ENCODE measurements around the gene POLG.

The POLG gene

GRCh38 chr15:89309993-89310392 lies 24.6 kb downstream of the POLG start:
- Histone ChIP-seq H3K9ac (ENCODE audit: low read length in 5 of 5) (no peak overlapping the region), H3K36me3 (ENCODE audit: control insufficient read depth in 5 of 5, insufficient read depth in 5 of 5, low read length in 5 of 5) (peaks cover under 1 to 6% (median 3%) of the 10 kb centered on the region in 5 donors), H3K4me1 (ENCODE audit: control insufficient read depth in 5 of 5, insufficient read depth in 5 of 5, low read length in 5 of 5) (no peaks in the 10 kb centered on the region), H3K4me3 (ENCODE audit: low read depth in 1 of 5, low read length in 5 of 5) (no peak overlapping the region), H3K27ac (ENCODE audit: low read depth, low read length) (no peak overlapping the region), H3K9me3 (ENCODE audit: control insufficient read depth in 5 of 5, low read length in 5 of 5) (no peaks in the 10 kb centered on the region), H3K27me3 (ENCODE audit: control insufficient read depth in 5 of 5, insufficient read depth in 4 of 5, low read length in 5 of 5) (no peaks in the 10 kb centered on the region)

- Histone ChIP-seq H3K27ac (ENCODE audit: low read depth, low read length) (no peak overlapping the region), H3K36me3 (ENCODE audit: control insufficient read depth in 5 of 5, insufficient read depth in 5 of 5, low read length in 5 of 5) (peaks cover 0 to 6% (median 3%) of the 10 kb centered on the region in 5 donors), H3K4me3 (ENCODE audit: low read depth in 1 of 5, low read length in 5 of 5) (no peak overlapping the region), H3K4me1 (ENCODE audit: control insufficient read depth in 5 of 5, insufficient read depth in 5 of 5, low read length in 5 of 5) (no peaks in the 10 kb centered on the region), H3K27me3 (ENCODE audit: control insufficient read depth in 5 of 5, insufficient read depth in 4 of 5, low read length in 5 of 5) (no peaks in the 10 kb centered on the region), H3K9me3 (ENCODE audit: control insufficient read depth in 5 of 5, low read length in 5 of 5) (no peaks in the 10 kb centered on the region), H3K9ac (ENCODE audit: low read length in 5 of 5) (no peak overlapping the region)
Measured at GRCh38 chr15:89308236-89308635, 26.4 kb downstream of the POLG start.

GRCh38 chr15:89307791-89308190 lies 26.8 kb downstream of the POLG start:
- Histone ChIP-seq H3K9ac (ENCODE audit: low read length in 5 of 5) (no peak overlapping the region), H3K4me1 (ENCODE audit: control insufficient read depth in 5 of 5, insufficient read depth in 5 of 5, low read length in 5 of 5) (no peaks in the 10 kb centered on the region), H3K27ac (ENCODE audit: low read depth, low read length) (no peak overlapping the region), H3K9me3 (ENCODE audit: control insufficient read depth in 5 of 5, low read length in 5 of 5) (no peaks in the 10 kb centered on the region), H3K27me3 (ENCODE audit: control insufficient read depth in 5 of 5, insufficient read depth in 4 of 5, low read length in 5 of 5) (no peaks in the 10 kb centered on the region), H3K4me3 (ENCODE audit: low read depth in 1 of 5, low read length in 5 of 5) (no peak overlapping the region), H3K36me3 (ENCODE audit: control insufficient read depth in 5 of 5, insufficient read depth in 5 of 5, low read length in 5 of 5) (peaks cover 0 to 6% (median 3%) of the 10 kb centered on the region in 5 donors)

DNA sequence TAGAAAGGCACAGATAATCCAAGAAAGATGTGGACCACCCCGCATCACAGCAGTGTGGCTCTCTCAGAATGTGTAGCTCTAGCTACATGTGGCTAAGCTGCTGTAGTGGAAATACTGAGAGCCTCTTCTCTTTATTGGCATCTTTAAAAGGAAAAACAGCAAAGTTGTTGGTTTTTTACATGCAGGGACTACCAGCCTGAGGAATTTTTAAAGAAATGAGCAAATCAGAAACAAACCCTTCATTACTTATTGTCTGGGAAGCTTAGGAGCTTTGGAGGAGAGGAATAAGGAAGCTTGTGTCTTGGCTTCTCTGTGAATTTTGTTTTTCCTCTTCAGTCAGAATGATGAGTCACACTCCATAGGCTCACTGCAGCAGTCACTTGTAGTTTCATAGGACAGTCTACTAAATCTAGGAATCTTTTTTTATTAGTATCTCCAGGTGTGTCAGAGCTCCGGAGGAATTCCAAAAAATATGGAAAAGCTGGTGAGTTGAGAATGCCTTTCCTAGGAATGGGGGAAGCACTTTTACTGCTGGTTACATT lies 27.5 kb downstream of the POLG start:
- Histone ChIP-seq H3K27ac (ENCODE audit: low read depth, low read length) (no peak overlapping the region), H3K4me3 (ENCODE audit: low read depth in 1 of 5, low read length in 5 of 5) (no peak overlapping the region), H3K36me3 (ENCODE audit: control insufficient read depth in 5 of 5, insufficient read depth in 5 of 5, low read length in 5 of 5) (peaks cover 0 to 6% (median 3%) of the 10 kb centered on the region in 5 donors), H3K9ac (ENCODE audit: low read length in 5 of 5) (no peak overlapping the region), H3K9me3 (ENCODE audit: control insufficient read depth in 5 of 5, low read length in 5 of 5) (no peaks in the 10 kb centered on the region), H3K4me1 (ENCODE audit: control insufficient read depth in 5 of 5, insufficient read depth in 5 of 5, low read length in 5 of 5) (no peaks in the 10 kb centered on the region), H3K27me3 (ENCODE audit: control insufficient read depth in 5 of 5, insufficient read depth in 4 of 5, low read length in 5 of 5) (no peaks in the 10 kb centered on the region)

GRCh38 chr15:89305395-89305794 lies 29.2 kb downstream of the POLG start:
- no peak overlapping the region for H3K27ac ChIP-seq (ENCODE audit: low read depth, low read length)
- no peaks in the 10 kb centered on the region for H3K9me3 ChIP-seq (ENCODE audit: control insufficient read depth in 5 of 5, low read length in 5 of 5)
- H3K4me1 ChIP-seq (ENCODE audit: control insufficient read depth in 5 of 5, insufficient read depth in 5 of 5, low read length in 5 of 5) = no peaks in the 10 kb centered on the region
- H3K9ac ChIP-seq (ENCODE audit: low read length in 5 of 5) = no peak overlapping the region
- peaks cover 0 to 6% (median 3%) of the 10 kb centered on the region in 5 donors for H3K36me3 ChIP-seq (ENCODE audit: control insufficient read depth in 5 of 5, insufficient read depth in 5 of 5, low read length in 5 of 5)
- no peaks in the 10 kb centered on the region for H3K27me3 ChIP-seq (ENCODE audit: control insufficient read depth in 5 of 5, insufficient read depth in 4 of 5, low read length in 5 of 5)
- no peak overlapping the region for H3K4me3 ChIP-seq (ENCODE audit: low read depth in 1 of 5, low read length in 5 of 5)

DNA sequence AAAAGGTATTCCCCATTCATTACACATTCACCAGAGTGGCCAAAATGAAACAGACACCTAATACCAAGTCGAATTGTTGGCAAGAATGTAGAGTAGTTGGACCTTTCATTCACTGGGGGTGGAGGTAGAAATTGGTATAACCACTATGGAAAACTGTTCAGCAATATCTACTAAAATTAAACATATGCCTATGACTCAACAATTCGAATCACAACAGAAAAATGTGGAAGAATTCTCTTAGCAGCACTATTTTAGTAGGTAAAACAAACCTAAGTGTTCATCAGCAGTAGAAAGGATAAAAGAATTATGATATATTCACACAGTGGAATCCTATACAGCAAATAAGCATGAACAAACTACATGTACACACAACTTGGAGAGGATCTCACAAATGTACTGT lies 30.6 kb downstream of the POLG start:
- H3K4me3 ChIP-seq (ENCODE audit: low read depth in 1 of 5, low read length in 5 of 5) = no peak overlapping the region
- no peak overlapping the region for H3K27ac ChIP-seq (ENCODE audit: low read depth, low read length)
- H3K27me3 ChIP-seq (ENCODE audit: control insufficient read depth in 5 of 5, insufficient read depth in 4 of 5, low read length in 5 of 5) = no peaks in the 10 kb centered on the region
- H3K9ac ChIP-seq (ENCODE audit: low read length in 5 of 5) = no peak overlapping the region
- H3K4me1 ChIP-seq (ENCODE audit: control insufficient read depth in 5 of 5, insufficient read depth in 5 of 5, low read length in 5 of 5) = no peaks in the 10 kb centered on the region
- H3K9me3 ChIP-seq (ENCODE audit: control insufficient read depth in 5 of 5, low read length in 5 of 5) = no peaks in the 10 kb centered on the region
- H3K36me3 ChIP-seq (ENCODE audit: control insufficient read depth in 5 of 5, insufficient read depth in 5 of 5, low read length in 5 of 5) = peaks cover 0 to 6% (median 3%) of the 10 kb centered on the region in 5 donors

DNA sequence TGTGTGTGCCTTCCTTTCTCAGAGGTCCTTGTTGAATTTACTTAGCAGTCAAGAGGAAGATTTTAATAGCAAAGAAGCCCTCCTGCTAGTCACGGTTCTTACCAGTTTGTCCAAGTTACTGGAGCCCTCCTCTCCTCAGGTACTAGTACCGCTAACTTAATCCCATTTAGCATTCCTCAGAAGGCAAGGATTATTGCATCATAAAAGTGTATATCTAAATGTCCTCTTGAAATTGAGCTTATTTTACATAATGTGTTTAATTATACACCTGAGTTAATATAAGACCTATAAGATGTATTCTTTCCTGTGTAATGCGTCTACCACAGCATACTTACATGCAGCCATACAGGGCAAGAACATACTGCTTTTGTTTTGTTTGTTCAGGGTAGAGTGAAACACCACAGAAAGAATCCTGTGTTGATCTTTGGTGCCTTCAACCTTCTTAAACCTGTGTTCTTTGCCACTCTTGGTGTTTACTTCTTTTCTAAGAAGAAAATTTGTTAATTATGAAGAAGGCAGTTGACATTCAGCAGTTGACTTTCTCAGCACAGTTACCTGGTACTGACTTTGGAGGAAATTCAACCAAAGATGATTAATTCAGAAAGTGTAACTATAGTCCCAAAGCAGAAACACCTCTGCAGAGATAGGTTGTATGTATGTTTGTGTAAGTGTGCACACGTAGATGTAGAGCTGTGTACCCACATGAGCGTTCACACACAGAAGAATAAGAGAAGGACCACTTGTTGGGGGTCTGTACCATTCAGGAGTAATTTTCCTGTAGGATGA lies 33.1 kb downstream of the POLG start:
- Histone ChIP-seq H3K9ac (ENCODE audit: low read length in 5 of 5) (no peak overlapping the region), H3K4me3 (ENCODE audit: low read depth in 1 of 5, low read length in 5 of 5) (no peak overlapping the region), H3K36me3 (ENCODE audit: control insufficient read depth in 5 of 5, insufficient read depth in 5 of 5, low read length in 5 of 5) (peaks cover 0 to 6% (median 3%) of the 10 kb centered on the region in 5 donors), H3K27ac (ENCODE audit: low read depth, low read length) (no peak overlapping the region), H3K9me3 (ENCODE audit: control insufficient read depth in 5 of 5, low read length in 5 of 5) (no peaks in the 10 kb centered on the region), H3K27me3 (ENCODE audit: control insufficient read depth in 5 of 5, insufficient read depth in 4 of 5, low read length in 5 of 5) (no peaks in the 10 kb centered on the region), H3K4me1 (ENCODE audit: control insufficient read depth in 5 of 5, insufficient read depth in 5 of 5, low read length in 5 of 5) (no peaks in the 10 kb centered on the region)

DNA sequence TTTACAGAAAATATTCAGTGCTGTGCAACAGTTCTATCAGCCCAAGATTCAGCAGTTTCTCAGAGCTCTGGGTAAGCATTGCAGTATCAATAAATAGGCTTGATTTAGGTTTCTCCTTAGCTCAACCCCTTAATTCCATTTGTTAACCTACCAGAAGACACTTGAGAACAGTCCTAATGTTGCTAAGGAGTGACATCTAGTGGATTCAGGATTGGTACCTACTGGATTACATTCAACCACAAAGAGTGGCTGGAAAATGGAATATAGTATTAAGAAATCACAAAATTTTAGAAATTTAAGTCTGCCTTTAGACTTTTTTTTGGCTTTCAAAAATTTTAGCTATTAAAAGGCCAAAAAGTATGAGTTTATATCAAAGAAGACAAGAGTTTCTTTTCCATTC lies 34.7 kb downstream of the POLG start:
- no peaks in the 10 kb centered on the region for H3K9me3 ChIP-seq (ENCODE audit: control insufficient read depth in 5 of 5, low read length in 5 of 5)
- no peak overlapping the region for H3K9ac ChIP-seq (ENCODE audit: low read length in 5 of 5)
- H3K27ac ChIP-seq (ENCODE audit: low read depth, low read length) = no peak overlapping the region
- H3K36me3 ChIP-seq (ENCODE audit: control insufficient read depth in 5 of 5, insufficient read depth in 5 of 5, low read length in 5 of 5) = peaks cover 0 to 6% (median 0%) of the 10 kb centered on the region in 5 donors
- no peaks in the 10 kb centered on the region for H3K4me1 ChIP-seq (ENCODE audit: control insufficient read depth in 5 of 5, insufficient read depth in 5 of 5, low read length in 5 of 5)
- no peak overlapping the region for H3K4me3 ChIP-seq (ENCODE audit: low read depth in 1 of 5, low read length in 5 of 5)
- no peaks in the 10 kb centered on the region for H3K27me3 ChIP-seq (ENCODE audit: control insufficient read depth in 5 of 5, insufficient read depth in 4 of 5, low read length in 5 of 5)

DNA sequence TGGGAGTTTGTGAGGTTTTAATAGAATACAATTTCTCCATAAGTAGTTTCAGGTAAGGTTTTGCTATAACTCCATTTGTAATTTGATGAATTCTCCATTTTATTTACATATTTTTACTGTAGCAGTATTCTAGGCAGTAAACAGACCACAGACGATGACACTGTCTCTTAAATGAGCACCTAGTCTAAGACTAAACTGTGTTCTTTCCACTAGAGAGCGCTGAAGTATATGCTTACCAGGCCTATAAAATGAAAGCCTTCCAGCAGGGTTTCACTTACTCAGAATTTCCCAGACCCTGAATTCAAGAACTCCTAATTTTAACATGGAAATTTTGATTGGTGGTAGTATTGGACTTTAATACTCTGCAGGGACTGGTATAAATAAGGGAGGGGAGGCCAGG lies 41.6 kb downstream of the POLG start:
- Histone ChIP-seq H3K4me1 (ENCODE audit: control insufficient read depth in 5 of 5, insufficient read depth in 5 of 5, low read length in 5 of 5) (no peaks in the 10 kb centered on the region), H3K27ac (ENCODE audit: low read depth, low read length) (no peak overlapping the region), H3K27me3 (ENCODE audit: control insufficient read depth in 5 of 5, insufficient read depth in 4 of 5, low read length in 5 of 5) (no peaks in the 10 kb centered on the region), H3K36me3 (ENCODE audit: control insufficient read depth in 5 of 5, insufficient read depth in 5 of 5, low read length in 5 of 5) (peaks cover 0 to 13% (median 0%) of the 10 kb centered on the region in 5 donors), H3K4me3 (ENCODE audit: low read depth in 1 of 5, low read length in 5 of 5) (no peak overlapping the region), H3K9ac (ENCODE audit: low read length in 5 of 5) (no peak overlapping the region), H3K9me3 (ENCODE audit: control insufficient read depth in 5 of 5, low read length in 5 of 5) (no peaks in the 10 kb centered on the region)

DNA sequence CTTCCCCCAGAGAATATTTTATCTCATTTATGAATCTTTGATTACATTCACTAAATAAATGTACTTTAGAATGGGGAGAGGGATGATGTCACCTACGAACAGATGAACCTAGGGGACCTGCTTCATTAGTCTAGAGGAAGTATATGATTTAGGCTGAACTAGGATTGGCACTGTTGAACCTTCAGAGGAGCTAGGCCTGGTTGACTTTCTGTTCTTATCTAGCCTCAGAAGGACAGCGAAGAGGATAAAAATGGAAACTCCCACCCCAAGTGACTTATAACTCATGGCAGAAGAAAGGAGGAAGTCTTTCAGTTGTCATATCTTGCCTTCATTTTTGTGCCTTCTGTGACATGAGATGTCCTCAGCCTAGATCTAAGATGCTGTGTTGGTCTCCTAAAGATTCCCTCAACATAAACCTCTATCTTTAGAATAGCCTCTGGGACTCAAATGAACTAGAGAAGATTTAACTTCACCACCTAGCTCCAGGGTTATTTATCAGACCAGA lies 42.6 kb downstream of the POLG start:
- H3K4me1 ChIP-seq (ENCODE audit: control insufficient read depth in 5 of 5, insufficient read depth in 5 of 5, low read length in 5 of 5) = no peaks in the 10 kb centered on the region
- H3K4me3 ChIP-seq (ENCODE audit: low read depth in 1 of 5, low read length in 5 of 5) = no peak overlapping the region
- no peaks in the 10 kb centered on the region for H3K9me3 ChIP-seq (ENCODE audit: control insufficient read depth in 5 of 5, low read length in 5 of 5)
- H3K27ac ChIP-seq (ENCODE audit: low read depth, low read length) = no peak overlapping the region
- peaks cover 0 to 15% (median 0%) of the 10 kb centered on the region in 5 donors for H3K36me3 ChIP-seq (ENCODE audit: control insufficient read depth in 5 of 5, insufficient read depth in 5 of 5, low read length in 5 of 5)
- no peaks in the 10 kb centered on the region for H3K27me3 ChIP-seq (ENCODE audit: control insufficient read depth in 5 of 5, insufficient read depth in 4 of 5, low read length in 5 of 5)
- no peak overlapping the region for H3K9ac ChIP-seq (ENCODE audit: low read length in 5 of 5)

Data from subcutaneous abdominal adipose tissue (tissue), 5 donors.